GM19240 (cell line): ENCODE measurements around the gene FKBP7.
"Not testable (repeated sequence)": the region's sequence is repeated elsewhere in the genome, so short reads cannot be mapped to it uniquely, and the experiment has no call there.

Experiments used
- DNase-seq: peaks from one replicate; pipeline ENCODE4 v3.0.0; 2011; ENCODE audit warnings: low spot score; ENCODE audit not compliant: insufficient read length

The FKBP7 gene, protein sequence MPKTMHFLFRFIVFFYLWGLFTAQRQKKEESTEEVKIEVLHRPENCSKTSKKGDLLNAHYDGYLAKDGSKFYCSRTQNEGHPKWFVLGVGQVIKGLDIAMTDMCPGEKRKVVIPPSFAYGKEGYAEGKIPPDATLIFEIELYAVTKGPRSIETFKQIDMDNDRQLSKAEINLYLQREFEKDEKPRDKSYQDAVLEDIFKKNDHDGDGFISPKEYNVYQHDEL

GRCh38 chr2:178478439-178479274, at the start of gene FKBP7:
TSS of gene FKBP7 (minus strand) at chr2:178478600. CDS start at chr2:178478499, 101 bp downstream.
- peak; percentile 41 for DNase-seq

- DNase-seq = no peak
Observed at GRCh38 chr2:178527592-178527991, 49.2 kb upstream of the FKBP7 start.

DNA sequence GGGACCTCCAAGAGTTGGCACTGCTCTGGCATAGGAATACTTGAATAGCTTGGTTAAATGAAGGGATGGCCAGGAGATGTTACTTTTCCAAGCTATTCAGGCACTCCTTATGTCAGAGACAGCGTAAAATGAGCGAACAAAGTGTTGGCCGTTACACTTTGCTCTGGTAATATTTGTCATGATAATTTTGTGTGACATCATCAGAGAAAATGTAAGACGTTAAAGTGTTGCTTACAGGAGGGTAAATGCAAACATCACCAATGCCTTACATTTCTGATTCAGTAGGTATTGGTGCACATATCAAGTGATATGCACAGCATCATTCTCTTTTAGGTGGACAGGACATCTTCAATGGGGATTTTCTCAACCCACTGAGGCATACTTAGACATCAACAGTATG, 47.9 kb upstream of the FKBP7 start:
- no peak for DNase-seq

DNA sequence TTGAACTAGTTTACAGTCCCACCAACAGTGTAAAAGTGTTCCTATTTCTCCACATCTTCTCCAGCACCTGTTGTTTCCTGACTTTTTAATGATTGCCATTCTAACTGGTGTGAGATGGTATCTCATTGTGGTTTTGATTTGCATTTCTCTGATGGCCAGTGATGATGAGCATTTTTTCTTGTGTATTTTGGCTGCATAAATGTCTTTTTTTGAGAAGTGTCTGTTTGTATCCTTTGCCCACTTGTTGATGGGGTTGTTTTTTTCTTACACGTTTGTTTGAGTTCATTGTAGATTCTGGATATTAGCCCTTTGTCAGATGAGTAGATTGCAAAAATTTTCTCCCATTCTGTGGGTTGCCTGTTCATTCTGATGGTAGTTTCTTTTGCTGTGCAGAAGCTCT, 47.1 kb upstream of the FKBP7 start:
- not testable (repeated sequence) for DNase-seq

DNA sequence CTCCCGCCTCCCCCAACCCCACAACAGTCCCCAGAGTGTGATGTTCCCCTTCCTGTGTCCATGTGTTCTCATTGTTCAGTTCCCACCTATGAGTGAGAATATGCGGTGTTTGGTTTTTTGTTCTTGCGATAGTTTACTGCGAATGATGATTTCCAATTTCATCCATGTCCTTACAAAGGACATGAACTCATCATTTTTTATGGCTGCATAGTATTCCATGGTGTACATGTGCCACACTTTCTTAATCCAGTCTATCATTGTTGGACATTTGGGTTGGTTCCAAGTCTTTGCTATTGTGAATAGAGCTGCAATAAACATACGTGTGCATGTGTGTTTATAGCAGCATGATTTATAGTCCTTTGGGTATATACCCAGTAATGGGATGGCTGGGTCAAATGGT, 46.6 kb upstream of the FKBP7 start:
- not testable (repeated sequence) for DNase-seq

DNA sequence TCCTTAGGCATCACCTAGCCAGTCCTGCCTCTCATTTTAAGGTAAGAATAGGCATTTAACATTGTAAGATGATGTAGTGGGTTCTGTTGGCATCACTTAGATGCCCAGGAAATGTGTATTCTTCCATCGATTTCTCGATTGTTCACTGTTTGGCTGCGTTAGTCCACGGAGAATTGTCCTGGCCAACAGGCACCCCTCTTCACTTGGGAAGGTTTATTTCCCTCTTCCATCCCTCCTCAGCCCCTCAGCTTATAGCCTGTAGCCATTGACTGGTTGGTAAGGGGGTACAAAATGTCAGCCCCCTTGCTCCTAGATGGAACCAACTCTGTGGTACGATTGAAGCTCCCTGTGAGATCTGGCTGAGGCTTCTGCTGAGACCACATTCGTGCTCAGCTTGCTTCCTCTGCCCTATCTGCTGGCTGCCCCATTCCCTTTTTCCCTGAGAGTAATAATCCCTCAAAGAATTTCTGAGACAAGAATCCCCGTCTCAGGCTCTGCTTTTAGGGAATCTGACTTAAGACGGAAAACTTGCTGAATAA, 45.3 kb upstream of the FKBP7 start:
- no peak for DNase-seq

DNA sequence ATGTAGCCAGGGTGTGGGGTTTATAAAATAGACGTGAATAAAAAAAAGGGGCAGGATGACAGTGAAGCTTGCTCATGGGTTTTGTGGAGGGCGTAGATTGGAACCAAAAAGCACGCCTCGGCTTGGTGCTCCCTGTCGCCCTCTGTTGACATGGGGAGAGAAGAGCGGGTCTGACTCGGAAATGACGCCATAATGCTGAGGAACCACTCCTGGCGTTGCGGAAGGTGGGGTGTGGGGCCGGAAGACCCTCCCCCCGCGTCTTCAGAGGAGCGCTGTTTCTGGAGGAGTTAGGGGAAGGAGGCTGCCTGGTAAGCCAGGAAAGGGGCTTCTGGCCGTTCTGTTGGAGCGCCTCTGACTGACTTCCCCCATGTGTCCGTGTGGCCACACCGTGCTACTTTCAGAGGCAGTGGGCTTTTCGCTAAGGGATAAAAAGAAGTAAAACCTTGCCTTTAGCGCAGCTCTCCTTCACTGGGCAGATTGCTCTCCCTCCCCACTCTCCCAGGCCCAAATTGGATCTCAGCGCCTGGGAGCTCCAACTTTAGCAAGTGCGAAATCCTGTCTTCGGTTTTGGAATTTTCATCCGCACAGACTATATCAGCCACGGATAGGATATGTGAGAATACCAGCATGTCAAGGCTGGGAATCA, 44.7 kb upstream of the FKBP7 start:
- DNase-seq = no peak

DNA sequence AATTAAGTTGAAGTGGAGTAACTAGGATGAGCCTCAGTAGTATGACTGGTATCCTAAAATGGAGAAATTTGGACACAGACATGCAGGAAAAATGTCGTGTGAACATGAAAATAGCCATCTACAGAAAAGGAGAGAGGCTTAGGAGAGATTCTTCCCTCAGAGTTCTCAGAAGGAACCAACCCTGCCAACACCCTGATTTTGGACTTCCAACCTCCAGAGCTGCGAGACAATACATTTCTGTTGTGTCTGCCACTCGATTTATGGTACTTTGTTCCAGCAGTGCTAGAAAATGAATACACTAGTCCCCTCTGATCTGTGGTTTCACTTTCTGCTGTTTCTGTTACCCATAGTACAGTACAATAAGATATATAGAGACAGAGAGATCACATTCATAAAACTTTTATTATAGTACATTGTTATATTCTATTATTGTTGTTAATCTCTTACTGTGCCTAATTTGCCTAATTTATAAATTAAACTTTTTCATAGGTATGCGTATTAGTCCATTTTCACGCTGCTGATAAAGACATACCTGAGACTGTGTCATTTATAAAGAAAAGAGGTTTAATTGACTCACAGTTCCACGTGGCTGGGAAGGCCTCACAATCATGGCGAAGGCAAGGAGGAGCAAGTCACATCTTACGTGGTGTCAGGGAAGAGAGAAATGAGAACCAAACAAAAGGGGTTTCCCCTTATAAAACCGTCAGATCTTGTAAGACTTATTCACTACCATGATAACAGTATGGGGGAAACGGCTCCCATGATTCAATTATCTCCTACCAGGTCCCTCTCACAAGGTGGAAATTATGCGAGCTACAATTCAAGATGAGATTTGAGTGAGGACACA, 43.1 kb upstream of the FKBP7 start:
- no peak for DNase-seq

DNA sequence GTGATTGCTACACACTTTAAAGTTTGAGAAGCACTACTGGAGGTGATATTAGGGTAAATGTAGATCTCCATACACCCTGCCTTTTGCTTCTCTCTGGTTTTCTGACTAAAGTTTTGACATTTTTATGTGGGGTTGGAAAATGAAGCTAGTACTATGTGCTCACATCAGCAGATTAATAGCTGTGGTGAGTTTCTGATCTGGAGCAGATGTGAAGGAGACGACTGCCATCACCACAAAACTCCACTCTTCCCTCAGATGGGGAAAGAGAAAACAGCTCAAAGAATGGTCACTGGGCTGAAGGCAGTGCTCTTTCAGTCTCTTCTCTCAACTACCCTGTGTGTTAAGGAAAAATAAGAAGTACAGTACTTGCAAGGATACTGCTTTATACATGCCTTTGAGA, 39.1 kb upstream of the FKBP7 start:
- DNase-seq = no peak

DNA sequence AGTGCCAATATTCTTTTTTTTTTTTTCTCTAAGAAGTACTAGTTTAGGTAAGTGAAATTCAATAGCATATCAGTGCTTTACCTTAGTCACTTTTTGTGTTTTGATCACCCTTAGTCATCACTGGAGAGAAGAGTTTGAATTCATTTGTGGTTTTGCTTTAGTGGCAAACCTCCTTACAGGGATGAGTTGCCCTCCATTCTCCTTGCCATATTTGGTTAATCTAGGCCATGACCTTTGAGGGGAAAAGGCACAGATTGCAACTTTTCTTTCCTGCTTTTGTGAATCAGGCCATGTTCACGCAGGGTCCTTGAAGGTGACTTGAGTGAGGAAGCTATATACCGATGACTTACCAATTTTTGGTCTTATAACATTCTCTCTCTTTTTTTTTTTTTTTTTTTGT, 36.3 kb upstream of the FKBP7 start:
- no peak for DNase-seq

GRCh38 chr2:178513876-178514275, 35.5 kb upstream of the FKBP7 start:
- DNase-seq = no peak

DNA sequence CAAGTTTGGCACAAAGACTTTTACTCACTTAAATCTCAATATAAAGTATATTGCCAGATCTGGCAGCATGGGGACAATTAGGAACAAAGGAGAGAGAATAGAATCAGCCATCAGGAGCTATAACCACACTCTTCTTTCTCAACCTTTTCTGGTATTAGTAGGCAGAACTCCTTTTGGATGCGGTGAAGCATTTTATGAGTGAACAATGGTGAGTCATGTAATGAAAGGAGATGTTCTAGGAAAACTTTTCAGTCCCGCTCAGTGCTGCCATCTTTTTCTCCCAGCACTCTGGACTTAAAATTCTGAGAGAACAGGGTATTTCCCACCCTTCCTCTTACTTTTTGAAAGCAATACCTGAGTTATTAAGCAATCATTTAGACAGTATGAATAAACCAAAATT, 34.1 kb upstream of the FKBP7 start:
- no peak for DNase-seq

- DNase-seq = no peak
Observed at GRCh38 chr2:178510384-178510783, 32.0 kb upstream of the FKBP7 start.

DNA sequence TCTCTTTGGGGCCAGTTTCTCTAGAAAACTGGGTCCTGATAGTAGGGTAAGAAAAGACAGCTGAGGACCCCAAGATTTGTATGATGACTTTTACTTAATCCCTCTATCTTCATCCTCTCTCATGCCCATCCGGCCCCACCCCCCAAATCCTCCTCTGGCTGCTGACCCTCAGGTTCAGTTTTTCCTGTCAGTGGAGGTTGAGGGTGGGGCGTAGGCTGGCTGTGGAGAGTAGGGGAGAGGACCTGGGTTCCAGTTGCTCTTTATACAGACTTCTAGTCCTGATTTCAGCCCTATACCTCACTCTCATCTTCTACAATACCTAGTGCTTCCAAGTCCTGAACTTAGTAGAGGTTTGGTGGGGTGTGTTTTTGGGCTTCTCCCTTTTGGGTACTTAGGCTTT, 30.2 kb upstream of the FKBP7 start:
- DNase-seq = no peak

- DNase-seq = no peak
Observed at GRCh38 chr2:178506949-178507348, 28.5 kb upstream of the FKBP7 start.

- DNase-seq = no peak
Observed at GRCh38 chr2:178506524-178506923, 28.1 kb upstream of the FKBP7 start.

DNA sequence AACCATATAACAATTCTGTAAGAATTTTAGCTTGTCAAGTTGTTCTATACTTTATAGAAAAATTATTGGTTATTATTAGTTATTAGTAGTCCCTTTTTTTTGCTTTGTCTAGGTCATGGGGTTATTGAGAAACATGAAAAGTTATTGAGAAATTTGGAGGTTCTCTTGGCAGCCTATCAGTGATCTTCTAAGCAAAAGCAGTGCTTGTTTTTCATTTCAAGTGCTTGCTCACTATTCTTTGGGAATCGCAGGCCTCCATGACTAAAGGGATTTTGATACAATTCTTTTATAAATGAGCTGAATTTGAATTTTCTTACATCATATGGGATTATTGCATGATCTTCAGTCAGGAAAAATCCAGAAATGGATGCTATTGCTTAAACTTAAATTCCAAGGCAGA, 27.7 kb upstream of the FKBP7 start:
- DNase-seq = no peak

- DNase-seq = no peak
Observed at GRCh38 chr2:178502751-178503150, 24.4 kb upstream of the FKBP7 start.

GRCh38 chr2:178499640-178500039, 21.2 kb upstream of the FKBP7 start:
- no peak for DNase-seq

GRCh38 chr2:178498137-178498536, 19.7 kb upstream of the FKBP7 start:
- no peak for DNase-seq

- no peak for DNase-seq
Observed at GRCh38 chr2:178496049-178496448, 17.6 kb upstream of the FKBP7 start.
